Renal cortical epithelial cell (primary cell): ENCODE data around the gene RASGRF2. TPM values are rescaled to one million over a fixed set of nuclear protein-coding genes. Genes with fewer than 3 reads are reported as not detected.
"Not testable (repeated sequence)": the region's sequence is repeated elsewhere in the genome, so short reads cannot be mapped to it uniquely, and the experiment has no call there.

Experiments used
- DNase-seq: peaks from one replicate; pipeline ENCODE4 v3.0.0-alpha.2; 2011; ENCODE audit warnings: low read depth
- total RNA-seq: library from RNA; depleted of rRNA; stranded (reverse); fragments of >200 nt; gene quantifications from 2 replicates; pipeline ENCODE4 v1.2.3, GENCODE V29; 2014

Gene RASGRF2
- total RNA-seq, 1 donor from 2014 or later = 34.2 TPM

GRCh38 chr5:81239613-81240012 lies 279.4 kb downstream of the RASGRF2 start:
- no peak for DNase-seq

- DNase-seq = no peak
Measured at GRCh38 chr5:81241001-81241400, 280.8 kb downstream of the RASGRF2 start.

- no peak for DNase-seq
Measured at GRCh38 chr5:81241961-81242648, 281.9 kb downstream of the RASGRF2 start.

GRCh38 chr5:81242906-81243436 lies 282.8 kb downstream of the RASGRF2 start:
- peak; percentile 36 for DNase-seq

- DNase-seq = no peak
Measured at GRCh38 chr5:81244451-81244850, 284.3 kb downstream of the RASGRF2 start.

- no peak for DNase-seq
Measured at GRCh38 chr5:81245871-81246235, 285.7 kb downstream of the RASGRF2 start.

GRCh38 chr5:81246697-81247096 lies 286.5 kb downstream of the RASGRF2 start:
- DNase-seq = no peak

GRCh38 chr5:81247441-81247972 lies 287.3 kb downstream of the RASGRF2 start:
- peak; percentile 89 for DNase-seq

GRCh38 chr5:81249240-81249639 lies 289.1 kb downstream of the RASGRF2 start:
- DNase-seq = no peak

GRCh38 chr5:81250004-81250403 lies 289.8 kb downstream of the RASGRF2 start:
- DNase-seq = no peak

- DNase-seq = no peak
Measured at GRCh38 chr5:81251922-81252321, 291.8 kb downstream of the RASGRF2 start.

- DNase-seq = no peak
Measured at GRCh38 chr5:81252904-81253303, 292.7 kb downstream of the RASGRF2 start.

- DNase-seq = no peak
Measured at GRCh38 chr5:81253875-81254274, 293.7 kb downstream of the RASGRF2 start.

- DNase-seq = no peak
Measured at GRCh38 chr5:81254886-81255559, 294.9 kb downstream of the RASGRF2 start.

- no peak for DNase-seq
Measured at GRCh38 chr5:81256766-81257165, 296.6 kb downstream of the RASGRF2 start.

GRCh38 chr5:81262796-81263195 lies 302.6 kb downstream of the RASGRF2 start:
- not testable (repeated sequence) for DNase-seq

- DNase-seq = no peak
Measured at GRCh38 chr5:81265101-81265500, 304.9 kb downstream of the RASGRF2 start.

GRCh38 chr5:81268521-81269196 lies 308.5 kb downstream of the RASGRF2 start:
- peak; percentile 97 for DNase-seq

GRCh38 chr5:81269751-81270393 lies 309.7 kb downstream of the RASGRF2 start:
- no peak for DNase-seq

GRCh38 chr5:81270394-81271027 lies 310.3 kb downstream of the RASGRF2 start:
- not testable (repeated sequence) for DNase-seq
